Esophagus muscularis mucosa (tissue), 4 donors: ENCODE data around the gene JARID2. TPM values are rescaled to one million over a fixed set of nuclear protein-coding genes. Genes with fewer than 3 reads are reported as not detected.

Source experiments
- DNase-seq: peaks from one replicate; pipeline ENCODE4 v3.0.0-alpha.2; 2017; ENCODE audit errors: extremely low spot score
- H3K27ac ChIP-seq, 4 donors: fragments of 200-600 bp; sonication (generic); replicated peaks in 1 of 4; 1 replicate in 3 of 4; 2 replicates in 1 of 4; pipeline ENCODE4 v1.5.1; 2016 to 2019; ENCODE audit warnings: mild to moderate bottlenecking in 1 of 4
- H3K27me3 ChIP-seq, 4 donors: fragments of 200-600 bp; sonication (generic); one replicate each; pipeline versions ENCODE4 v1.5.1 to v1.6.0; 2016 to 2019
- H3K36me3 ChIP-seq, 4 donors: fragments of 200-600 bp; sonication (generic); one replicate each; pipeline ENCODE4 v1.5.1; 2016 to 2019
- H3K4me1 ChIP-seq, 4 donors: fragments of 200-600 bp; sonication (generic); one replicate each; pipeline ENCODE4 v1.5.1; 2016 to 2019
- H3K4me3 ChIP-seq, 4 donors: fragments of 200-600 bp; sonication (generic); 1 replicate in 2 of 4; 2 replicates in 2 of 4; pipeline ENCODE4 v1.5.1; 2016 to 2019; ENCODE audit warnings: mild to moderate bottlenecking in 4 of 4, moderate library complexity in 1 of 4
- H3K9me3 ChIP-seq, 4 donors: fragments of 200-600 bp; sonication (generic); 1 replicate in 3 of 4; 2 replicates in 1 of 4; pipeline ENCODE4 v1.5.1; 2016 to 2019
- EP300 ChIP-seq: sonication (generic); formaldehyde crosslinking; IDR thresholded peaks from one replicate; pipeline ENCODE4 v1.6.1; 2017; ENCODE audit warnings: antibody characterized with exemption
- POLR2A ChIP-seq: fragments of 450-650 bp; IDR thresholded peaks from one replicate; pipeline ENCODE4 v1.6.1; 2017; ENCODE audit warnings: antibody characterized with exemption, moderate library complexity, mild to moderate bottlenecking, low read depth
- POLR2AphosphoS5 ChIP-seq, 2 donors: sonication (generic); formaldehyde crosslinking; IDR thresholded peaks; one replicate each; pipeline ENCODE4 v1.6.1; 2017; ENCODE audit warnings: antibody characterized with exemption in 2 of 2
- WGBS: methylation state at CpG from one replicate; pipeline ENCODE4 v1.1.5; 2018; 5-methylcytosine and 5-hydroxymethylcytosine counted together
- intact Hi-C: fragments of 100-400 bp; cut with DNase I; formaldehyde crosslinking; loops from one replicate; pipeline ENCODE4 v1.15.1; 2023
- total RNA-seq, 4 donors: library from RNA; depleted of rRNA; stranded (reverse); fragments of >200 nt; gene quantifications; one replicate each; pipeline versions ENCODE4 v1.1.0 to v1.2.1, GENCODE V29; 2016
- TF ChIP-seq, protein P1 (sequence below), 3 experiments: fragments of 200-600 bp in 2 of 3; fragments of 450-650 bp in 1 of 3; sonication (generic) in 2 of 3; IDR thresholded peaks; one replicate each; pipeline ENCODE4 v1.5.1; 2017 to 2019; ENCODE audit warnings: antibody characterized with exemption in 3 of 3, mild to moderate bottlenecking in 2 of 3, moderate library complexity in 1 of 3

The JARID2 gene
- total RNA-seq, 4 donors from 2014 or later: 5.8 to 10.4 (median 8.1) TPM

DNA sequence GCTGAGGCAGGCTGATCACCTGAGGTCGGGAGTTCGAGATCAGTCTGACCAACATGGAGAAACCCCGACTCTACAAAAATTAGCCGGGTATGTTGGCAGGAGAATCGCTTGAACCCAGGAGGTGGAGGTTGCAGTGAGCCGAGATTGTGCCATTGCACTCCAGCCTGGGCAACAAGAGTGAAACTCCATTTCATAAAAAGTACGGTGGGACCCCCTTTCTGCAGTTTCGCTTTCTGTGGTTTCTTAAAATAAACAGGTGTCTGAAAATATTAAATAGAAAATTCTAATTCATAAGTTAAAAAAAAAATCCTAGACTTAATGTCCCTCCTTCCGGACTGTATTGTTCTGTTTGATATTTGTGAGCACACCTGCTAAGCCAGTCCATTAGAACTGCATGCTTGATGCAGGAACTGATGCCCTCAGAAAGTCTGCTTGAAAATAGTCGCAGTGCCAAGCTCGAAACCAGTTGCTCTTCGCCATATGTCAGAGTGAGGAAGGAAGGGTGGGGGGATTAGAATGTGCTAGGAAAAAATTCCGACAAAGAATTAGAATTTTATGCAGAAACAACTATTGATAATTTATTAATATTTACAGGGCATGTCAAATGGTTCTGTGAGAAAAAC, 85.9 kb downstream of the JARID2 start:
- TF ChIP-seq, protein P1, sequence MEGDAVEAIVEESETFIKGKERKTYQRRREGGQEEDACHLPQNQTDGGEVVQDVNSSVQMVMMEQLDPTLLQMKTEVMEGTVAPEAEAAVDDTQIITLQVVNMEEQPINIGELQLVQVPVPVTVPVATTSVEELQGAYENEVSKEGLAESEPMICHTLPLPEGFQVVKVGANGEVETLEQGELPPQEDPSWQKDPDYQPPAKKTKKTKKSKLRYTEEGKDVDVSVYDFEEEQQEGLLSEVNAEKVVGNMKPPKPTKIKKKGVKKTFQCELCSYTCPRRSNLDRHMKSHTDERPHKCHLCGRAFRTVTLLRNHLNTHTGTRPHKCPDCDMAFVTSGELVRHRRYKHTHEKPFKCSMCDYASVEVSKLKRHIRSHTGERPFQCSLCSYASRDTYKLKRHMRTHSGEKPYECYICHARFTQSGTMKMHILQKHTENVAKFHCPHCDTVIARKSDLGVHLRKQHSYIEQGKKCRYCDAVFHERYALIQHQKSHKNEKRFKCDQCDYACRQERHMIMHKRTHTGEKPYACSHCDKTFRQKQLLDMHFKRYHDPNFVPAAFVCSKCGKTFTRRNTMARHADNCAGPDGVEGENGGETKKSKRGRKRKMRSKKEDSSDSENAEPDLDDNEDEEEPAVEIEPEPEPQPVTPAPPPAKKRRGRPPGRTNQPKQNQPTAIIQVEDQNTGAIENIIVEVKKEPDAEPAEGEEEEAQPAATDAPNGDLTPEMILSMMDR (IDR thresholded peaks at IDR 0.05): no peak
- no peak for TF ChIP-seq EP300
- no peak for TF ChIP-seq POLR2A
- no peak for TF ChIP-seq POLR2AphosphoS5 (IDR thresholded peaks at IDR 0.05)
- intact Hi-C loops: no loop called here
- no peaks in the 10 kb centered on the region for H3K27me3 ChIP-seq
- WGBS: 88% methylated on average over 13 of the region's 13 CpGs
- H3K9me3 ChIP-seq: no peaks in the 10 kb centered on the region
- peaks cover 32 to 47% (median 40%) of the 10 kb centered on the region in 4 donors for H3K4me1 ChIP-seq
- H3K4me3 ChIP-seq: no peak overlapping the region
- DNase-seq: no peak
- no peak overlapping the region for H3K27ac ChIP-seq
- no peaks in the 10 kb centered on the region for H3K36me3 ChIP-seq

DNA sequence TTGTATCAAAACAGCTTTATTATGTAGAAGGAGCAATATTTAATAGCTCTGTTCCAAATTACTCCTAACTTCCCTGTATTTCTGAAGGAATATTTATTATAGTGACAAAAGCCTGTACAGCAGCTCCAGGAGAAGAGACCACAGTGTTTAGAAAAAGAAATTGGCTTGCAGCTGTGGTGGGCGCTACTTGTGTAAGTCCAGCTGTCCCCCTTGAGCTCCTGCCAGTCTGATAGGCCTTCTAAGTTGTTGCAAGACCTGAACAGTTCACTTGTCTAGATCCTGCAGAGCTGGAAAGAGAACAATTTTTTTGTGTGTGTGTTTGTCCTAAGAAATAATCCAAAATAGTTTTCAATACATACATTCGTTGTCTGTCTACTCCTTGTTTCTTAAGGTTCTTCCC, 86.6 kb downstream of the JARID2 start:
- intact Hi-C loops: no loop called here
- no peaks in the 10 kb centered on the region for H3K27me3 ChIP-seq
- H3K4me1 ChIP-seq: peaks cover 28 to 51% (median 40%) of the 10 kb centered on the region in 4 donors
- H3K4me3 ChIP-seq: no peak overlapping the region
- WGBS: 78% methylated on average over 2 of the region's 2 CpGs
- H3K27ac ChIP-seq: no peak overlapping the region
- no peaks in the 10 kb centered on the region for H3K36me3 ChIP-seq
- no peak for TF ChIP-seq POLR2A
- TF ChIP-seq, protein P1 (IDR thresholded peaks at IDR 0.05): no peak
- no peak for TF ChIP-seq EP300
- DNase-seq: no peak
- no peaks in the 10 kb centered on the region for H3K9me3 ChIP-seq

DNA sequence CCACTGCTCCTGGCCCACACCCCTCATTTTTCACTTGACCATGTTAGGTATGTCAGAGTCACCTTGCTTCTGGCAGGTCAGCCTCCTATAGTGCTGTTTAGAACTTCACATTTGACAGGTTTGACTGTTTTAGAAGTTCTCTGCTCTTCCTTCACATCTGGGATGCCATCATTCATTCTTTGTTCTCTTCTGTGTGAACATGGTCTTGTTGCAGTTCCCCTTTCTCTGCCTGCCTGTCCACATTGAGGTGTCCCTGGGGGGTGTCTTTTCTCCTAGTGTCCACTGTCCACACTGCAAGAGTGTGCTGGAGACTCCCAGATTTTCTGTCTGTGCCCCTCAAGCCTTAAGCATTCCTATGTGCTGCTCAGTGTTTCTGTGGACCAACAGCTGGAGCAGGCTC, 89.5 kb downstream of the JARID2 start:
- intact Hi-C loops: no loop called here
- no peaks in the 10 kb centered on the region for H3K27me3 ChIP-seq
- peaks cover 11 to 41% (median 26%) of the 10 kb centered on the region in 4 donors for H3K4me1 ChIP-seq
- no peak overlapping the region for H3K27ac ChIP-seq
- no peak overlapping the region for H3K4me3 ChIP-seq
- no peaks in the 10 kb centered on the region for H3K36me3 ChIP-seq
- no peaks in the 10 kb centered on the region for H3K9me3 ChIP-seq
- DNase-seq: no peak
- TF ChIP-seq, protein P1 (IDR thresholded peaks at IDR 0.05): no peak
- TF ChIP-seq POLR2A (no peak), POLR2AphosphoS5 (IDR thresholded peaks at IDR 0.05) (no peak), EP300 (no peak)

DNA sequence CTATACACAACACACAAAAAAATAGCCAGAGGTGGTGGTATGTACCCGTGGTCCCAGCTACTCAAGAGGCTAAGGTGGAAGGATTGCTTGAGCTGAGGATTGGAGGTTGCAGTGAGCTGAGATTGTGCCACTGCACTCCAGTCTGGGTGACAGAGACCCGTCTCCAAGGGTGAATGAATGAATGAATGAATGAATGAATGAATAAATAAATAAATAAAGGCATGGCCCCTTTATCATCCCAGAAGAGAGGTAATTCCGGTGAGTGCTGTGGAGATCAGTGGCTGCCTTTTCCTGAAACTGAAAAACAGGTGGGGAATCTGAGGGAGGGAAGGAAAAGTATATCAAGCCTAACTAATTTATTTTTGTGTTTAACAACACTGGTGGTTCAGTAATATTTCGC, 90.0 kb downstream of the JARID2 start:
- Histone ChIP-seq H3K27me3 (no peaks in the 10 kb centered on the region), H3K9me3 (no peaks in the 10 kb centered on the region), H3K4me3 (no peak overlapping the region), H3K4me1 (peaks cover 9 to 36% (median 23%) of the 10 kb centered on the region in 4 donors), H3K27ac (no peak overlapping the region), H3K36me3 (no peaks in the 10 kb centered on the region)
- intact Hi-C loops: no loop called here
- 90% methylated on average over 4 of the region's 4 CpGs for WGBS
- TF ChIP-seq POLR2A: no peak
- TF ChIP-seq, protein P1 (IDR thresholded peaks at IDR 0.05): no peak
- TF ChIP-seq EP300: no peak
- no peak for TF ChIP-seq POLR2AphosphoS5 (IDR thresholded peaks at IDR 0.05)
- DNase-seq: no peak
